ENCODE measurements around the gene PSMC5. TPM values are rescaled to one million over a fixed set of nuclear protein-coding genes. Genes with fewer than 3 reads are reported as not detected.

PSMC5 gene
- total RNA-seq, 1 donor from 2014 or later, result 83.7 TPM

GRCh38 chr17:63836811-63837210 is 9.6 kb downstream of the PSMC5 start:
- intact Hi-C loops (cut with DNase I), result no loop called here
- Histone ChIP-seq H3K36me3 (peaks cover 51 to 55% of the 10 kb centered on the region in 2 donors), H3K4me1 (peaks cover 31 to 44% of the 10 kb centered on the region in 2 donors), H3K4me3 (no peak overlapping the region), H3K27me3 (no peaks in the 10 kb centered on the region), H3K27ac (peak overlapping the region in 1 of 2 donors; percentile 97), H3K9me3 (no peaks in the 10 kb centered on the region)
- no peak for DNase-seq (ENCODE audit: low spot score in 2 of 2)
- no peak for TF ChIP-seq CTCF (IDR thresholded peaks at IDR 0.05)

- no peaks in the 10 kb centered on the region for H3K9me3 ChIP-seq
- intact Hi-C loops (cut with DNase I), result no loop called here
- peaks cover 44 to 48% of the 10 kb centered on the region in 2 donors for H3K36me3 ChIP-seq
- no peak for DNase-seq (ENCODE audit: low spot score in 2 of 2)
- H3K4me1 ChIP-seq, result peaks cover 31 to 44% of the 10 kb centered on the region in 2 donors
- H3K27ac ChIP-seq, result peak overlapping the region; percentile 89 to 97
- H3K27me3 ChIP-seq, result no peaks in the 10 kb centered on the region
- H3K4me3 ChIP-seq, result peak overlapping the region in 1 of 2 donors; percentile 98
- no peak for TF ChIP-seq CTCF (IDR thresholded peaks at IDR 0.05)
These were observed 10.2 kb downstream of the PSMC5 start for GRCh38 chr17:63837480-63837879.

GRCh38 chr17:63837962-63838600 is 10.8 kb downstream of the PSMC5 start:
- peak overlapping the region; percentile 41 to 98 for H3K4me3 ChIP-seq
- DNase-seq (ENCODE audit: low spot score in 2 of 2), result no peak
- H3K4me1 ChIP-seq, result peaks cover 31 to 46% of the 10 kb centered on the region in 2 donors
- no peaks in the 10 kb centered on the region for H3K9me3 ChIP-seq
- intact Hi-C loops (cut with DNase I), result no loop called here
- no peaks in the 10 kb centered on the region for H3K27me3 ChIP-seq
- no peak for TF ChIP-seq CTCF (IDR thresholded peaks at IDR 0.05)
- peaks cover 38 to 42% of the 10 kb centered on the region in 2 donors for H3K36me3 ChIP-seq
- H3K27ac ChIP-seq, result peak overlapping the region; percentile 89 to 97

- TF ChIP-seq CTCF (IDR thresholded peaks at IDR 0.05), result peak in 1 of 3 experiments; percentile 4
- Histone ChIP-seq H3K9me3 (no peaks in the 10 kb centered on the region), H3K36me3 (peaks cover 32 to 36% of the 10 kb centered on the region in 2 donors), H3K4me3 (peak overlapping the region; percentile 41 to 98), H3K27me3 (no peaks in the 10 kb centered on the region), H3K27ac (peak overlapping the region; percentile 89 to 97), H3K4me1 (peaks cover 31 to 47% of the 10 kb centered on the region in 2 donors)
- intact Hi-C loops (cut with DNase I), result no loop called here
- peak; percentile 80 to 96 for DNase-seq (ENCODE audit: low spot score in 2 of 2)
These were observed 11.5 kb downstream of the PSMC5 start for GRCh38 chr17:63838631-63839171.

- Histone ChIP-seq H3K4me1 (peaks cover 34 to 52% of the 10 kb centered on the region in 2 donors), H3K27me3 (no peaks in the 10 kb centered on the region), H3K4me3 (peak overlapping the region; percentile 83 to 98), H3K9me3 (no peaks in the 10 kb centered on the region), H3K27ac (peak overlapping the region; percentile 89 to 97), H3K36me3 (peaks cover 13 to 16% of the 10 kb centered on the region in 2 donors)
- DNase-seq (ENCODE audit: low spot score in 2 of 2), result no peak
- no peak for TF ChIP-seq CTCF (IDR thresholded peaks at IDR 0.05)
- intact Hi-C loops (cut with DNase I), result no loop called here
These were observed 13.5 kb downstream of the PSMC5 start for GRCh38 chr17:63840591-63841349.

All from ascending aorta (tissue), 2 donors.